GM12874 (cell line): ENCODE data around the gene MEX3A.

Source experiments
- TF ChIP-seq, protein P1 (sequence below): IDR thresholded peaks from 2 replicates; pipeline ENCODE4 v1.5.1; 2011; ENCODE audit warnings: low read depth, mild to moderate bottlenecking, control low read depth, low read length, moderate library complexity; ENCODE audit not compliant: insufficient read depth

The MEX3A gene

GRCh38 chr1:156075775-156076204 lies 6.5 kb downstream of the MEX3A start:
- TF ChIP-seq, protein P1, sequence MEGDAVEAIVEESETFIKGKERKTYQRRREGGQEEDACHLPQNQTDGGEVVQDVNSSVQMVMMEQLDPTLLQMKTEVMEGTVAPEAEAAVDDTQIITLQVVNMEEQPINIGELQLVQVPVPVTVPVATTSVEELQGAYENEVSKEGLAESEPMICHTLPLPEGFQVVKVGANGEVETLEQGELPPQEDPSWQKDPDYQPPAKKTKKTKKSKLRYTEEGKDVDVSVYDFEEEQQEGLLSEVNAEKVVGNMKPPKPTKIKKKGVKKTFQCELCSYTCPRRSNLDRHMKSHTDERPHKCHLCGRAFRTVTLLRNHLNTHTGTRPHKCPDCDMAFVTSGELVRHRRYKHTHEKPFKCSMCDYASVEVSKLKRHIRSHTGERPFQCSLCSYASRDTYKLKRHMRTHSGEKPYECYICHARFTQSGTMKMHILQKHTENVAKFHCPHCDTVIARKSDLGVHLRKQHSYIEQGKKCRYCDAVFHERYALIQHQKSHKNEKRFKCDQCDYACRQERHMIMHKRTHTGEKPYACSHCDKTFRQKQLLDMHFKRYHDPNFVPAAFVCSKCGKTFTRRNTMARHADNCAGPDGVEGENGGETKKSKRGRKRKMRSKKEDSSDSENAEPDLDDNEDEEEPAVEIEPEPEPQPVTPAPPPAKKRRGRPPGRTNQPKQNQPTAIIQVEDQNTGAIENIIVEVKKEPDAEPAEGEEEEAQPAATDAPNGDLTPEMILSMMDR = no peak

- TF ChIP-seq, protein P1 = no peak
These were observed 7.1 kb downstream of the MEX3A start for GRCh38 chr1:156075162-156075561.

- TF ChIP-seq, protein P1 = no peak
These were observed 7.6 kb downstream of the MEX3A start for GRCh38 chr1:156074661-156075060.

DNA sequence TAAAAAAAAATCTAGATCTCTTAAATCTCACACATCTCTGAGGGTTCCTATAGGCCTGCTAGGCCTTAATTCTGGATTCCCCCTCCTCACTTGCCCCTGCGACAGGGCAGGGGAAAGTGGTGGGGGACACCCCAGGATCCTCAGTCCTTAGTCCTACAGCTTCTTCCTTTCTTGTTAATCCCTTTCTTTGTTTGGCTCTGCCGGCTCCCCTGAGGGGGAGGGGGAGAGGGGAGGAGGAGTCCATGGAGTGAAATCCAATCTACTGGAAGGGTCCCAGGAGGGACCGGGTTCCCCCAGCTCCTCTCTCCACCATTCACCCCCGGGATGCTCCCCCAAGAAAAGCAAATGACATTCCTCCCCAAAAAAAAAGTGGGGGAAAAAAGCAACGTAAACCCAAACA lies 8.5 kb downstream of the MEX3A start:
- TF ChIP-seq, protein P1 = no peak

- TF ChIP-seq, protein P1 = no peak
These were observed 9.1 kb downstream of the MEX3A start for GRCh38 chr1:156073110-156073687.

- TF ChIP-seq, protein P1 = no peak
These were observed 10.0 kb downstream of the MEX3A start for GRCh38 chr1:156072251-156072650.

DNA sequence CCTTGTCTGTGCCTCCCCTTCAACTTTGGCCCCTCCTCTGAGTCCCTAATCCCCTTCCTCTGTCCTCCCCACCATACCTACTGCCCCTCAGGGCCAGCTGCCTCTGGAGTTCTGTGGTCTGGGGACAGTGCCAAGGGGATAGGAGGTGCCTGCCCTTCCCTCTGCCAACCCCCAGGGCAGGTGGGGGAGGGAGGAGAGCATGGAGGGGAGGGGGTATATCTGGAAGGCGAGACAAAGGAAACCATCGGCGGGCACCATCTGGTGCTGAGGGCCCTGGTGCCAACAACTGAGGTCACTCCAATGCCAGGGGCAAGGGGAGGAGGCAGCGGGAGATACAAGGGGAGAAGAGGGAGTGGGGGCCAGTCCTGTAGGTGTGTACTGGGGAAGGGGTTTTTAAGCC lies 11.7 kb downstream of the MEX3A start:
- TF ChIP-seq, protein P1 = no peak
